GM12878 (cell line): ENCODE data around the gene HSD17B11. TPM values are rescaled to one million over a fixed set of nuclear protein-coding genes. Genes with fewer than 3 reads are reported as not detected.

Source experiments
- ATAC-seq: fragments of 200-7000 bp; cut with Tn5 transposase; 3 replicates; pipeline ENCODE4 v1.9.1; 2020; ENCODE audit warnings: mild to moderate bottlenecking, moderate library complexity
- BruUV-seq: library from RNA; stranded (reverse); fragments of 400-500 nt; replicated peaks from 2 replicates; lab custom pipeline; 2021; lab: Mats Ljungman, UMichigan
- CTCF ChIA-PET: fragments of 300-600 bp; sonication (Branson Sonifier 250); formaldehyde crosslinking; extraction: SDS; loops from one replicate; lab custom pipeline; 2021; ENCODE audit warnings: inconsistent platforms; lab: Yijun Ruan, JAX
- POLR2A ChIA-PET: fragments of 350-600 bp; formaldehyde crosslinking; extraction: SDS; loops from one replicate; lab custom pipeline; 2021; ENCODE audit warnings: inconsistent platforms; lab: Charles Lee
- RAD21 ChIA-PET: fragments of 300-600 bp; sonication (Branson Sonifier 250); formaldehyde crosslinking; loops from one replicate; lab custom pipeline; 2023; ENCODE audit warnings: antibody characterized with exemption; ENCODE audit not compliant: unreplicated experiment; lab: Charles Lee
- SMC1A ChIA-PET: fragments of 300-600 bp; sonication (Branson Sonifier 250); formaldehyde crosslinking; loops from one replicate; lab custom pipeline; 2023; ENCODE audit not compliant: unreplicated experiment, uncharacterized antibody; lab: Charles Lee
- DNase-seq: peaks from one replicate; pipeline ENCODE4 v3.0.0-alpha.2; 2011; ENCODE audit warnings: low read depth, low spot score
- FAIRE-seq: peaks from 3 replicates; lab custom pipeline; 2011; peaks lifted over from hg19 to GRCh38; lab: Jason Lieb, UNC
- H2AFZ ChIP-seq: 2 replicates; pipeline ENCODE4 v1.6.0; 2011; ENCODE audit warnings: low read depth, low read length, control low read depth; ENCODE audit not compliant: control insufficient read depth
- H3K27ac ChIP-seq: 2 replicates; pipeline ENCODE4 v1.5.1; 2011; ENCODE audit warnings: control low read depth; ENCODE audit not compliant: control insufficient read depth, insufficient read depth
- H3K27me3 ChIP-seq, 2 experiments: replicated peaks in 1 of 2; 2 replicates each; pipeline versions ENCODE4 v1.6.0 to v1.6.1; 2011; ENCODE audit warnings: low read length in 1 of 2; ENCODE audit not compliant: control insufficient read depth in 2 of 2, insufficient read depth in 2 of 2
- H3K36me3 ChIP-seq, 2 experiments: 2 replicates each; pipeline ENCODE4 v1.5.1; 2011; ENCODE audit warnings: low read length in 1 of 2; ENCODE audit not compliant: control insufficient read depth in 2 of 2, insufficient read depth in 2 of 2
- H3K4me1 ChIP-seq: 2 replicates; pipeline ENCODE4 v1.6.1; 2011; ENCODE audit warnings: mild to moderate bottlenecking, low read length, moderate library complexity, mixed read lengths; ENCODE audit not compliant: control insufficient read depth, insufficient read depth
- H3K4me2 ChIP-seq: 2 replicates; pipeline ENCODE4 v1.6.0; 2011; ENCODE audit warnings: control low read depth; ENCODE audit not compliant: control insufficient read depth, insufficient read depth
- H3K4me3 ChIP-seq: fragments of 200-600 bp; sonication (generic); 2 replicates; pipeline ENCODE4 v1.5.1; 2016
- H3K79me2 ChIP-seq: 2 replicates; pipeline ENCODE4 v1.6.0; 2011; ENCODE audit warnings: low read length; ENCODE audit not compliant: control insufficient read depth, insufficient read depth
- H3K9ac ChIP-seq: 2 replicates; pipeline ENCODE4 v1.8.0; 2011; ENCODE audit warnings: low read length, control low read depth, mixed read lengths; ENCODE audit not compliant: control insufficient read depth, insufficient read depth
- H3K9me3 ChIP-seq: replicated peaks from 3 replicates; pipeline ENCODE4 v1.5.1; 2011; ENCODE audit warnings: mild to moderate bottlenecking, low read length; ENCODE audit not compliant: control insufficient read depth, insufficient read depth
- H4K20me1 ChIP-seq: 2 replicates; pipeline ENCODE4 v1.6.0; 2011; ENCODE audit not compliant: control insufficient read depth, insufficient read depth
- ASH2L ChIP-seq: fragments of 300-600, 200-600 bp; sonication (generic); IDR thresholded peaks from 2 replicates; pipeline ENCODE4 v1.6.1; 2017; ENCODE audit warnings: low read depth, mild to moderate bottlenecking, borderline replicate concordance
- BCL11A ChIP-seq: IDR thresholded peaks from 2 replicates; pipeline ENCODE4 v1.6.1; 2011; ENCODE audit warnings: low read depth, low read length
- ETV6 ChIP-seq, 2 experiments: fragments of 450-650 bp in 1 of 2; IDR thresholded peaks in 1 of 2; conservative IDR thresholded peaks in 1 of 2; 2 replicates each; pipeline ENCODE4 v1.6.1; 2014; ENCODE audit warnings: antibody characterized with exemption in 1 of 2, borderline replicate concordance in 1 of 2, low read depth in 1 of 2, mild to moderate bottlenecking in 1 of 2, moderate library complexity in 1 of 2
- FOS ChIP-seq: IDR thresholded peaks from 3 replicates; pipeline ENCODE4 v1.6.1; 2011; ENCODE audit warnings: borderline replicate concordance; ENCODE audit not compliant: insufficient read length; ENCODE audit errors: extremely low read depth
- GATAD2B ChIP-seq: fragments of 450-650 bp; conservative IDR thresholded peaks from 2 replicates; pipeline ENCODE4 v1.6.1; 2017; ENCODE audit warnings: low read depth, mild to moderate bottlenecking, moderate library complexity
- IKZF2 ChIP-seq, 2 experiments: fragments of 450-650 bp; IDR thresholded peaks; 2 replicates each; pipeline ENCODE4 v1.6.1; 2017; ENCODE audit warnings: mild to moderate bottlenecking in 2 of 2, moderate library complexity in 2 of 2
- JUNB ChIP-seq: IDR thresholded peaks from 2 replicates; pipeline ENCODE4 v1.6.1; 2016; ENCODE audit warnings: antibody characterized with exemption, mild to moderate bottlenecking
- MAX ChIP-seq: IDR thresholded peaks from 2 replicates; pipeline ENCODE4 v1.6.1; 2012; ENCODE audit warnings: low read depth, low read length, improper control_type of control experiment
- NFYA ChIP-seq: IDR thresholded peaks from 2 replicates; pipeline ENCODE4 v1.6.1; 2011; ENCODE audit warnings: low read depth, mild to moderate bottlenecking, low read length, improper control_type of control experiment, borderline replicate concordance
- RELB ChIP-seq: fragments of 450-650 bp; IDR thresholded peaks from 2 replicates; pipeline ENCODE4 v1.6.1; 2017; ENCODE audit warnings: low read depth, mild to moderate bottlenecking, moderate library complexity
- SIX5 ChIP-seq: IDR thresholded peaks from 2 replicates; pipeline ENCODE4 v1.6.1; 2011; ENCODE audit warnings: mild to moderate bottlenecking, low read depth, low read length, moderate library complexity; ENCODE audit not compliant: severe bottlenecking
- SUPT20H ChIP-seq: IDR thresholded peaks from 2 replicates; pipeline ENCODE4 v1.6.1; 2011; ENCODE audit warnings: low read depth, mild to moderate bottlenecking, low read length, moderate library complexity, borderline replicate concordance; ENCODE audit not compliant: control insufficient read depth
- TCF3 ChIP-seq: IDR thresholded peaks from 2 replicates; pipeline ENCODE4 v1.6.1; 2012; ENCODE audit warnings: low read depth, mild to moderate bottlenecking, low read length, borderline replicate concordance; ENCODE audit not compliant: insufficient read depth
- ZNF24 ChIP-seq: fragments of 450-650 bp; IDR thresholded peaks from 2 replicates; pipeline ENCODE4 v1.6.1; 2017; ENCODE audit warnings: antibody characterized with exemption, mild to moderate bottlenecking
- ZNF687 ChIP-seq: fragments of 450-650 bp; IDR thresholded peaks from 2 replicates; pipeline ENCODE4 v1.6.1; 2017; ENCODE audit warnings: mild to moderate bottlenecking, moderate library complexity
- WGBS: methylation state at CpG from one replicate; pipeline ENCODE4 v1.1.6; 2016; ENCODE audit warnings: low lambda C conversion rate; ENCODE audit not compliant: insufficient replicate concordance, insufficient coverage; ENCODE audit errors: missing lambda C conversion rate; 5-methylcytosine and 5-hydroxymethylcytosine counted together
- in situ Hi-C: fragments of 300-500 bp; cut with MboI; formaldehyde crosslinking; loops from 9 replicates; pipeline ENCODE4 v1.14.3; 2018; ENCODE audit warnings: mixed read lengths
- intact Hi-C: fragments of 100-400 bp; cut with micrococcal nuclease; formaldehyde crosslinking; loops from one replicate; pipeline ENCODE4 v1.14.2; 2022; ENCODE audit not compliant: unreplicated experiment
- polyA plus RNA-seq, 11 experiments: library from polyadenylated mRNA; depleted of rRNA in 4 of 11; unstranded in 6 of 11; stranded (reverse) in 5 of 11; fragments of >200 nt; fragmentation: Nextera tagmentation in 4 of 11; fragmentation: Illumina TruSeq in 1 of 11; extraction: Ambion mirVana in 4 of 11; extraction: Trizol in 1 of 11; gene quantifications; 1 replicate in 1 of 11; 2 replicates in 10 of 11; pipeline versions ENCODE4 v1.2.1 to v1.2.3, GENCODE V29; 2011 to 2016; ENCODE audit warnings: inconsistent platforms in 2 of 11, missing spikeins in 2 of 11, low read depth in 1 of 11
- total RNA-seq, 4 experiments: library from RNA; depleted of rRNA in 3 of 4; stranded (reverse); fragments of >200 nt in 3 of 4; fragmentation: Illumina TruSeq in 1 of 4; extraction: Trizol in 1 of 4; gene quantifications; 2 replicates each; pipeline versions ENCODE4 v1.2.1 to v1.2.3, GENCODE V29; 2013 to 2021

Gene HSD17B11
- total and polyA plus RNA-seq, 10 of the 15 experiments (the other 5 are each of a cell fraction or from before 2014, with no cell fraction given), result 10.3 to 29.5 (median 17.7) TPM

GRCh38 chr4:87305562-87305961 is 85.4 kb downstream of the HSD17B11 start (continued):
- TF ChIP-seq NFYA, result no peak
- no peak for TF ChIP-seq IKZF2 (IDR thresholded peaks at IDR 0.05)

- FAIRE-seq (no peak), DNase-seq (no peak), ATAC-seq (no peak)
- H3K36me3 ChIP-seq, result no peaks in the 10 kb centered on the region
- POLR2A ChIA-PET, result no interaction called here
- no peaks in the 10 kb centered on the region for H3K27me3 ChIP-seq
- no peak overlapping the region for H3K4me3 ChIP-seq
- H2AFZ ChIP-seq, result no peak overlapping the region
- H4K20me1 ChIP-seq, result no peaks in the 10 kb centered on the region
- in situ Hi-C loops (no loop called here), intact Hi-C loops (no loop called here)
- no peak overlapping the region for H3K4me2 ChIP-seq
- H3K27ac ChIP-seq, result no peak overlapping the region
- no peaks in the 10 kb centered on the region for H3K9me3 ChIP-seq
- SMC1A ChIA-PET, result no interaction called here
- H3K4me1 ChIP-seq, result no peaks in the 10 kb centered on the region
- no peaks in the 10 kb centered on the region for H3K79me2 ChIP-seq
- BruUV-seq, result no TSS peak
- RAD21 ChIA-PET, result no interaction called here
- TF ChIP-seq ZNF24, result no peak
- TF ChIP-seq TCF3, result no peak
- no peak for TF ChIP-seq ZNF687
- TF ChIP-seq BCL11A, result no peak
- TF ChIP-seq SIX5, result no peak
- TF ChIP-seq JUNB, result no peak
- no peak for TF ChIP-seq GATAD2B
- TF ChIP-seq ETV6 (conservative IDR thresholded peaks at IDR 0.05 in 1 of 2, IDR thresholded peaks at IDR 0.05 in 1 of 2; ENCODE audit: borderline replicate concordance in 1 of 2, low read depth in 1 of 2), result no peak
- no peak for TF ChIP-seq FOS
- TF ChIP-seq RELB, result no peak
- no peak for TF ChIP-seq ASH2L
- TF ChIP-seq MAX, result no peak
- TF ChIP-seq SUPT20H, result no peak
- CTCF ChIA-PET, result interaction anchor here (0.6 to 1.1 kb wide), 2 partner anchors 16 to 183 kb away, joined by 3 read pairs; no protein-coding TSS in a partner anchor
- WGBS, result 19% methylated on average over 10 of the region's 10 CpGs
- H3K9ac ChIP-seq, result no peak overlapping the region
Observed at GRCh38 chr4:87304745-87305432, 86.1 kb downstream of the HSD17B11 start.
